KMS-11 (cell line): ENCODE results near the gene PRDM16.

Experiments used
- H2AFZ ChIP-seq: fragments of 200-600 bp; sonication (generic); 2 replicates; pipeline ENCODE4 v1.6.1; 2016; ENCODE audit warnings: antibody characterized with exemption, mixed run types, low read depth
- H3K27ac ChIP-seq: fragments of 200-600 bp; sonication (generic); 2 replicates; pipeline ENCODE4 v1.6.1; 2016; ENCODE audit warnings: mild to moderate bottlenecking, mixed run types
- H3K27me3 ChIP-seq: fragments of 200-600 bp; sonication (generic); 2 replicates; pipeline ENCODE4 v1.6.1; 2017; ENCODE audit warnings: mild to moderate bottlenecking, low read depth, mixed run types, moderate library complexity; ENCODE audit not compliant: insufficient read depth
- H3K36me3 ChIP-seq: fragments of 200-600 bp; sonication (generic); 2 replicates; pipeline ENCODE4 v1.6.1; 2017; ENCODE audit warnings: mild to moderate bottlenecking, mixed run types; ENCODE audit not compliant: insufficient read depth
- H3K4me1 ChIP-seq: fragments of 200-600 bp; sonication (generic); 2 replicates; pipeline ENCODE4 v1.6.1; 2016; ENCODE audit warnings: mild to moderate bottlenecking, low read depth, mixed run types; ENCODE audit not compliant: poor library complexity, severe bottlenecking
- H3K4me2 ChIP-seq: fragments of 200-600 bp; sonication (generic); 2 replicates; pipeline ENCODE4 v1.7.0; 2016; ENCODE audit warnings: mild to moderate bottlenecking, mixed run types
- H3K4me3 ChIP-seq: fragments of 200-600 bp; sonication (generic); IDR thresholded peaks from 2 replicates; pipeline ENCODE4 v1.6.1; 2017; ENCODE audit warnings: low read depth, low read length, mixed read lengths; ENCODE audit not compliant: insufficient read depth
- H3K79me2 ChIP-seq: fragments of 200-600 bp; sonication (generic); 2 replicates; pipeline ENCODE4 v1.6.1; 2016; ENCODE audit warnings: low read depth, mixed run types; ENCODE audit not compliant: insufficient read depth
- H3K9ac ChIP-seq: fragments of 200-600 bp; sonication (generic); 2 replicates; pipeline ENCODE4 v1.6.1; 2016; ENCODE audit warnings: mild to moderate bottlenecking, mixed run types
- H4K20me1 ChIP-seq: fragments of 200-600 bp; sonication (generic); 2 replicates; pipeline ENCODE4 v1.6.1; 2016; ENCODE audit warnings: mild to moderate bottlenecking, mixed run types; ENCODE audit not compliant: insufficient read depth
- CTCF ChIP-seq: fragments of 200-600 bp; sonication (generic); conservative IDR thresholded peaks from 2 replicates; pipeline ENCODE4 v1.6.1; 2017; ENCODE audit warnings: low read depth, mild to moderate bottlenecking, antibody characterized with exemption, low read length, moderate library complexity, mixed read lengths

The PRDM16 gene

GRCh38 chr1:3350506-3351261, 281.7 kb downstream of the PRDM16 start:
- H3K27ac ChIP-seq, result no peak overlapping the region
- H3K36me3 ChIP-seq, result no peaks in the 10 kb centered on the region
- H2AFZ ChIP-seq, result no peak overlapping the region
- H3K9ac ChIP-seq, result no peak overlapping the region
- H3K79me2 ChIP-seq, result no peaks in the 10 kb centered on the region
- no peak for TF ChIP-seq CTCF
- no peaks in the 10 kb centered on the region for H3K4me1 ChIP-seq
- no peak overlapping the region for H3K4me3 ChIP-seq
- peaks cover 48% of the 10 kb centered on the region for H3K27me3 ChIP-seq
- H3K4me2 ChIP-seq, result no peak overlapping the region
- H4K20me1 ChIP-seq, result no peaks in the 10 kb centered on the region

GRCh38 chr1:3351449-3352298, 282.7 kb downstream of the PRDM16 start:
- no peak overlapping the region for H3K27ac ChIP-seq
- H3K4me3 ChIP-seq, result no peak overlapping the region
- H3K27me3 ChIP-seq, result peaks cover 54% of the 10 kb centered on the region
- no peak overlapping the region for H3K9ac ChIP-seq
- no peaks in the 10 kb centered on the region for H4K20me1 ChIP-seq
- H3K4me2 ChIP-seq, result no peak overlapping the region
- H3K36me3 ChIP-seq, result no peaks in the 10 kb centered on the region
- no peak overlapping the region for H2AFZ ChIP-seq
- no peaks in the 10 kb centered on the region for H3K79me2 ChIP-seq
- TF ChIP-seq CTCF, result no peak
- H3K4me1 ChIP-seq, result no peaks in the 10 kb centered on the region

- Histone ChIP-seq H3K4me1 (no peaks in the 10 kb centered on the region), H3K79me2 (no peaks in the 10 kb centered on the region), H3K4me3 (no peak overlapping the region), H3K27ac (no peak overlapping the region), H3K4me2 (no peak overlapping the region), H3K9ac (no peak overlapping the region), H3K36me3 (no peaks in the 10 kb centered on the region), H3K27me3 (peaks cover 60% of the 10 kb centered on the region), H2AFZ (no peak overlapping the region), H4K20me1 (no peaks in the 10 kb centered on the region)
- no peak for TF ChIP-seq CTCF
Observed at GRCh38 chr1:3352299-3352951, 283.4 kb downstream of the PRDM16 start.

- H2AFZ ChIP-seq, result no peak overlapping the region
- H3K4me1 ChIP-seq, result no peaks in the 10 kb centered on the region
- no peak overlapping the region for H3K27ac ChIP-seq
- H3K79me2 ChIP-seq, result no peaks in the 10 kb centered on the region
- H3K4me3 ChIP-seq, result no peak overlapping the region
- H3K27me3 ChIP-seq, result peaks cover 64% of the 10 kb centered on the region
- no peaks in the 10 kb centered on the region for H4K20me1 ChIP-seq
- TF ChIP-seq CTCF, result no peak
- no peaks in the 10 kb centered on the region for H3K36me3 ChIP-seq
- no peak overlapping the region for H3K9ac ChIP-seq
- no peak overlapping the region for H3K4me2 ChIP-seq
Observed at GRCh38 chr1:3352952-3353331, 283.9 kb downstream of the PRDM16 start.
